GM18867 (cell line): ENCODE measurements around the gene OCIAD2.
"Not testable (repeated sequence)": the region's sequence is repeated elsewhere in the genome, so short reads cannot be mapped to it uniquely, and the experiment has no call there.

ENCODE experiments used
- ATAC-seq: cut with Tn5 transposase; IDR thresholded peaks from one replicate; pipeline ENCODE4 v1.9.1; 2021; ENCODE audit warnings: mild to moderate bottlenecking, moderate library complexity; ENCODE audit not compliant: unreplicated experiment

Gene OCIAD2

DNA sequence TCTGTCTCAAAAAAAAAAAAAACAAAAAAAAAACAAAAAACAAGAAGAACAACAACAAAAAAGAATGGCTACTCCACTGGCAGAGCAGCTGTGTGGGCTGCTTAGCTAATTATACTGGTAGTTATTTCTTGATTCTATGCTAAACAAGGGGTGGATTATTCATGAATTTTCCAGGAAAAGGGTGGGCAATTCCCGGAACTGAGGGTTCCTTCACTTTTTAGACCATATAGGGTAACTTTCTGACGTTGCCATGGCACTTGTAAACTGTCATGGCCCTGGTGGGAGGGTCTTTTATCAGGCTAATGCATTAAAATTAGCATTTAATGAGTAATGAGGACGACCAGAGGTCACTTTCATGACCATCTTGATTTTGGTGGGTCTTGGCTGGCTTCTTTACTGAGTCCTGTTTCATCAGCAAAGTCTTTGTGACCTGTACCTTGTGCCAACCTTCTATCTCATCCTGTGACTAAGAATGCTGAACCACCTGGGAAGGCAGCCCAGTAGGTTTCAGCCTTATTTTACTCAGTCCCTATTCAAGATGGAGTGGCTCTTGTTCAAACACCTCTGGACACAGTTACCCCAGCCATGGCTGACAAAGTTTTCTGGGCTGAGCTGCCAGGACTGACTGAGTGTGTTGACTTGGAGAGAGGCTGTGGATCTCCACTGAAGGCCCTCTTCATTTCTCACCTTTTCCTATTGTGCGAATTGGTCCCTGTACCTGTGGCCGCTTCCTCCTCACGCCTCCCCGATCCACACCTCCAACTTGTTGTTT lies 1.3 kb upstream of the OCIAD2 start:
- no peak for ATAC-seq

DNA sequence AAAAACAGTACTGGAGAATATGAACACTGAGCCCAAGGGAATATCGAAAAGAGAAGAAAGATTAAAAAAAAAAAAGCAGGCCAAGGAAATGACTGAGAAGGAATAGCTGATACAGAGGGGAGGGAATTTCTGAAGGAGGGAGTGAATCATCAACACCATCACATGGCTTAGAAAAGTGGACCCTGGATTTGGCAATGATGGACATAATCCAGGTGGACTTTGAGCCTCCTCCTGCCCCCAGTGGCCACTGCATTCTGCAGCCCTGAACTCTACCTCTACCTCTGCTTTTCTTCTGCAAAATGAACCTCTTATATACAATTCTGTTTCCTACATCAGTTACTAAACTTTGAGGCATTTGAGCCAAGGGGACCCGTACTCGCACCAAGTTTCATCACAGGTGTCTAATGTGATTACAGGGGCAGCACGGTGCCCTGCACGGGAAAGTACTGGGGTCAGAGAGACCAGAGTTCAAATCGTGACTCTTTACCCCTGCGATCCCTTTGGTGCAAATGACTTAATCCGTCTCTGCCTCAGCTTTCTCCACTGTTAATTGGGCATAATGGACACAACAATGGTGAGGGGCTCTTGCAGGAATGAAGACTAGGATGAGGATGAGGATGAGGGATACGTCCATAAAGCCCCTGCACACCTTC lies 1.1 kb downstream of the OCIAD2 start:
- ATAC-seq: no peak

DNA sequence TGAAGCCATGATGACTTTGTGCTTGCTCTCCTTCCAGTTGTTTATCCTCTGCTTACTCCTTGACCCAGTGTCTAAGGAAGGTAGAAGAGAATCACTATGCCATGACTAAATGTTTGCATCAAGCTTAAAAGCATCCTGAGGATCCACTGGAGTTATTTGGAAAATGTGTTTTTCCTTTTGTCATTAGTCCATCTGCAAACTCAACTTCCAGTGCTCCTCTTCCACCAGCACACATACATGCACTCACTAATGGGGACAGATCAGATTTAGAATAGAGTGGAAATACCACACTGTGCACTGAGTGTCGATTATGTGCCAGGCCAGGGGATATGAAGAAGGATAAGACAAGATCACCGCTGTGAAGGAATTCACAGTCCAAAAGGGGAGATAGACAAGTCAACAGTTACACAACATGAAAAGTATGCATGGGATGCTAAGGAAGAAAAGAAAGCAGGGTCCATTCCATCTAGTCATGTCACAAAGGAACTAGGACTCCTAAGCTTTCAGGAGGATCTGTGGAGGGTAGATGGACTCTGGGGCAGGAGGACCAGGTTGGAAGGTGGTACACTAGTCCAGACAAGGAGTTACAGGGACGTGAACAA lies 1.9 kb downstream of the OCIAD2 start:
- no peak for ATAC-seq

DNA sequence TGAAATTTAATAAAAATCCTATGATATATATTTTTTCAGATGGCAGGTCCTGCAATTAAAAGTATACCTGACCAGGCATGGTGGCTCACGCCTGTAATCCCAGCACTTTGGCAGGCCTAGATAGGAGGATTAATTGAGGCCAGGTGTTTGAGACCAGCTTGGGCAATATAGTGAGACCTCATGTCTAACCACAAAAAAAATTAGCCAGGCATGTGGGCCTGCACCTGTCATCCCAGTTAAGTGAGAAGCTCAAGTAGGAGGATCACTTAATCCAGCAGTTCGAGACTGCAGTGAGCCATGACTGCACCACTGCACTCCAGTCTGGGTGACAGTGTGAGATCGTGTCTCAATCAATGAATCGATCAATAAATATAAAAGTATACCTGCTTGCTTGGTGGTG lies 2.5 kb downstream of the OCIAD2 start:
- no peak for ATAC-seq

DNA sequence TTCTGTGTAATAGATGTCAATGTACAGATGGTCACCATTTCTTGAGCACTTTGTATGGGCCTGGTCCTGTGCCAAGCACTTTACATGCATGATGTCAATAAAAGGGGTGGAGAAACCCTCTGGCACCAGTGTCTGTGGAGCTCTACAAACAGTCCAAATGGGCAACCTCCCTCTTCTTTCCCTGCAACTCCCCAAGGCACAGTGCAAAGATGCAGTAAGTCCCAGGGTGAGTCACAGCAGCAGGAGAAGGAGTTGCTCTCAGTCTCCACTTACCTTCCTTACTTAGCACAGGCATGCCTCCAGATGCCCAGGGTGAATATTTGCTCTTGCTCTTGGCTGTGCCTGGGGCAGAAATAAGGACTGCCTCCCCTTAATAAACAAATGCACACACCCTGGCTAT lies 4.3 kb downstream of the OCIAD2 start:
- ATAC-seq: no peak

DNA sequence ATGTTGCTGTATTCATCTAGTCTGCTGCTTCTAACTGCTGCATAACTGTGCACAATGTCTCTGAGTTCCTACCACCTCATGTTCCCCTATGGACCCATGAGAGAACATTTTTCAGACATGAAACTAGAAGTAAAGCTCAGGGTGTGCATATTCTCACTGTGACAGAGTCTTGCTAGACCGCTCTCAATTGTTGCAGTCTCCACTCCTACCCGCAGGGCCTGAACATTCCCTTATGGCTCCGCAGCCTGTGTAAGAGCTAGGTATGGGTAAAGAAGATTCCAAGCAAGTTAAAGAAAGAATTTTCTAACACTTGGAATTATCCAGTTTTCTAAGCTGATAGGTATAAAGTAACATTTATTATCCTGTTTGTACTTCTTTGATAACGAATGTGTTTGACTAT lies 5.4 kb downstream of the OCIAD2 start:
- ATAC-seq: no peak

DNA sequence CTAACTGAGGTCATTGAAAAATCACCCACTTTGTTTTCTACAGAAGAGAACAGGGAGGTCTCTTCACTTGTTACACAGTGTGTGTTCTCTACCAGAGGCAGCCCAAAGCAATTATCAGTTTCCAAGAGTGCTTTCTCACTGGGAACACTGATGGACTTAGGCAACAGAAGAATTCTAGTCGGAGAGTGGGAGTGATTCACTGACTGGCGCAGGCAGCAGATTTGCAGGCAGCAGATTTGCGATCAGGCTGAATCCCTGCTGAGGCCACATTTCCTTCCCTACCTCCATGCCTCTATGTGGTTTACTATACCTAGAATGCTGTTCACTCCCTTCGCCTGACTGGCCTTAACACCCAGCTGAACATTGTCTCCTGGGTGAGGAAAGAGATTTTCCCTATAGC lies 6.6 kb downstream of the OCIAD2 start:
- ATAC-seq: no peak

DNA sequence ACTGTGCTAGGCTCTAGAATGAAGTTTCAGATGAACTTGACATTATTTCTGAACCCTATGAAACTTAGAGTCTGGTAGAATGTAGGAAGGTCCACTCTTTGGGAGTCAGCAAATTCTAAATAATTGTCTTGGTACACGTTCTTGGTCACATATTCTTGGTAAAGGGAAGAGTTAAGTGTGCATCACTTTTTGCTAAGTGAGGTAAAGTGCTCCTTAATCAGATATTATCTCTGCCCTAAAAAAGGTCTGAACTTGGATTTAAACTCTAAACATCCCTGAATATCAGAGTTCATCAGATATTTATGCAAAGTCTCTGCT lies 7.2 kb downstream of the OCIAD2 start:
- ATAC-seq: no peak

DNA sequence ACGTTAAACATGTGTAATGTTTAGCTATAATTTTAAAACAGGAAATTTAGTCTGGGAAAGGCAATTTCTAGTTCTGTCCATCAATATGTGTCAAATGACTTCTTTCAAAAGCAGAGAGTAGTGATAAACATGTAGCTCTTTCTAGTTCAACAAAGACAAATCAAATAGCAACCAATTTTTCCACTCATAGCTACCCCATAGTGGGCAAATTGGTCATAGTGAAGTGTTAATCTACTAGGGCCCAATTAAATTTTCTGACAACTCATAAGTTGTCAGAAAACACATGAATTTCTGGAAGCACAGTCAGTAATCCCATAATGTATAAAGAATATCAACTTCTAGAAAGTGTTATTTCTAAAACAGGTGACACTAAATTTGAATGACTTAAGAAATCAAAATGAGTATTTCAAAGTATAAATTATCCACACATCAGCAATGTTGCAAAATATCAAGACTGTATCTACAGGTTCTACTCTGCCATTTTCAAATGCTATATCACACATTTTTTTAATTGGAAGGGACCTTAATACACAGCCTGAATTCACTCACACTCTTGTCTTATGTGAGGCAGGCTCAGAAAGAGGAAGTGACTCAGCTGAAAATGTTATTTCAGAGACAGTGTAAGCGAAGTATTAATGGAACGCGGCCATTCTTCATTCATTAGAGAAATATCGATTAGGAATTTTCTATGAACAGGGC lies 7.7 kb downstream of the OCIAD2 start:
- no peak for ATAC-seq

DNA sequence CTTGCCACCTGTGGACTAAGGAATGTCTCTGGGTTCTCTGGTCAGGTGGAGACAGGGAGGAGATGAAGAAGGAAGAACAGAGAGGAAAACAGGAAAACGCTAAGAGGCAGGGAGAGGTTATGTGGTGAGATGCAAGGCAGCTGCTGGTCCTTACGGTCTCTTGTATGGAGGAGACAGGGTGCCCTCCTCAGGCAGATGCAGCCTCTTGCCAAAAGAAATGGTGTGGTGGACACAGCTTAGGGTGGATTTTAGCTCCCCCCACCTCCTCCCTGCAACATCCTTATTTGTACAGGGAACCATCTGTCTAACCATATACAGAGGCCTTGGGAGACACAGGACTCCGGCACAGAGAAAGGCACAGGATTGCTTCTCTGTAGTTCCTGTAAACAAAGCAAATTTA lies 9.7 kb downstream of the OCIAD2 start:
- no peak for ATAC-seq

DNA sequence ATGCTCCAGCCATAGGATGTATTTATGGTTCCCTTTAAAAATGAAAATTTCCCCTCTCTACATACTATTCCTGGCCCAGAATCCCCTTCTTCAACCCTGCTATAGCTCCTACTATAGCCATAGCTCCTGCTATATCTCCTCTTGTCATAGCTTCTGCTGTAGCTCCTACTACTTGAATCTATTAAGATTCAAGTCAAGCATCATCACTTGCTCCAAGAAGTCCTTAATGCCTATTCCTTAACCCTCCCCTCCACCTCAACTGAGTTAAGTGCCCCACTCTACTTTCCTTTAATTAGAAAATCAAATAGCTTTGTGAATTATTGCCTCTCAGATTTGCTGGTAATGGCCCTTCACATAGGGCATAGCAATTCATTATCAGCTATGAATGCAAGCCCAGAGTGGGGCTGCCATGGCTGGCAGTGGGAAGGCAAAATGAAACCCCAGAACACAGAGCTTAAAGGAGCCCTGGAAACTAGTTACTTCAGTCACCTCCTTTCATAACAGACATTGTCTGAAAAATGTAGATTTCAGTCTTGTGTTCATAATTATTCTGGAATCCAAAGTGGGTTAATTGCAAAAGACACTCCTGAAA lies 15.4 kb downstream of the OCIAD2 start:
- no peak for ATAC-seq

DNA sequence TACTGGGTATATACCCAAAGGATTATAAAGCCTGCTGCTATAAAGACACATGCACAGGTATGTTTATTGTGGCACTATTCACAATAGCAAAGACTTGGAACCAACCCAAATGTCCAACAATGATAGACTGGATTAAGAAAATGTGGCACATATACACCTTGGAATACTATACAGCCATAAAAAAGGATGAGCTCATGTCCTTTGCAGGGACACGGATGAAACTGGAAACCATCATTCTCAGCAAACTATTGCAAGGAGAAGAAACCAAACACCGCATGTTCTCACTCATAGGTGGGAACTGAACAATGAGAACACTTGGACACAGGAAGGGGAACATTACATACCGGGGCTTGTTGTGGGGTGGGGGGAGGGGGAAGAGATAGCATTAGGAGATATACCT lies 16.8 kb downstream of the OCIAD2 start:
- not testable (repeated sequence) for ATAC-seq

DNA sequence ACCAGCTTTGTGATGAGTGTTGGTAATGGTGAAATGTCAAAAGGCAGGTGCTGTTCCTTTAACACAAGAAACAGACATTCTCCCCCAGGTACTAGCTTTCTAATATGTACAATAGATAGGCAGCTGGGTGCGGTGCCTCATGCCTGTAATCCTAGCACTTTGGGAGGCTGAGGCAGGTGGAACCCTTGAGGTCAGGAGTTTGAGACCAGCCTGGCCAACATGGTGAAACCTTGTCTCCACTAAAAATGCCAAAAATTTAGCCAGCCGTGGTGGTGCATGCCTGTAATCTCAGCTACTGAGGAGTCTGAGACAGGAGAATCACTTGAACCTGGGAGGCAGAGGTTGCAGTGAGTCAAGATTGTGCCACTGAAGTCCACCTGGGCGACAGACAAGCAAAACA lies 24.9 kb downstream of the OCIAD2 start:
- ATAC-seq: not testable (repeated sequence)

DNA sequence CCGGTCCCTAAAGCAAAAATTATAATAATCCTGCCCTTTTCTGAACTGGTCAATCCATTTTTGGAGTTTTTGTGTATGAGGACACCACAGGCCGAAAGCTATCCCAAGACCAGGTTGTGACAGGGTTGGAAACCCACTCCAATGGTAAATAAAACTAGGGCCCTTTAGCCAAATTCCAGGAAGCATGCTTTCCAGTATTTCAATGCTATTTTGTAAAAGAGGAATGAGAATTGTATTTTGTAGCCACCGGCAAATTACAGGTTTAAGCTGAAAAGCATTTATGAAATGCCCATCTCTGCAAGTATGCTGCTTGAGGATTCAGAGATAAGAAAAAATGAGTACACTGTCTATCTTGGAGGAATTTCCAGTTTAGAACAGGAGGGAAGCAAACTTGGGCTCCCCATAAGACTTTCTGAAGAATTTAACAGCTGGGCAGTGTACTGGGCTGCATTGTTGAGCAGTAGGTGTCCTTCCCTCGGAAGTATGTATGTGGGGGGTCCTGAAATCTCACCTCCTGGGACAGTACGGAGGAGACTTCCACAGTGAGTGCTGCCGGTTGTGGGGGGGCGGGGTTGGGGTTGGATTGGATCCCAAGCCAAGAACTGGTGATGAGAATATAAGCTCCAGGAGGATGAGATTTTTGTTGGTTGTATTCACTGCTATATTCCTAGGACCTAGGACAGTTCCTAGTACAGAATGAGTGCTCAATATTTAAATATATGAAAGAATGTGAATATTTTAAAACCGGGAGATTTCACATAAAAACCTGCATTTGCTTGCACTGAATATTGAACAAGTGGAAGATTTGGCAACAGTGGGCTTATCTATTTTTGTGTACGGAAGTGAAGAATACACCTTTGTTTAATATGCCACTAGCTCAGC lies 26.8 kb downstream of the OCIAD2 start:
- ATAC-seq: no peak

DNA sequence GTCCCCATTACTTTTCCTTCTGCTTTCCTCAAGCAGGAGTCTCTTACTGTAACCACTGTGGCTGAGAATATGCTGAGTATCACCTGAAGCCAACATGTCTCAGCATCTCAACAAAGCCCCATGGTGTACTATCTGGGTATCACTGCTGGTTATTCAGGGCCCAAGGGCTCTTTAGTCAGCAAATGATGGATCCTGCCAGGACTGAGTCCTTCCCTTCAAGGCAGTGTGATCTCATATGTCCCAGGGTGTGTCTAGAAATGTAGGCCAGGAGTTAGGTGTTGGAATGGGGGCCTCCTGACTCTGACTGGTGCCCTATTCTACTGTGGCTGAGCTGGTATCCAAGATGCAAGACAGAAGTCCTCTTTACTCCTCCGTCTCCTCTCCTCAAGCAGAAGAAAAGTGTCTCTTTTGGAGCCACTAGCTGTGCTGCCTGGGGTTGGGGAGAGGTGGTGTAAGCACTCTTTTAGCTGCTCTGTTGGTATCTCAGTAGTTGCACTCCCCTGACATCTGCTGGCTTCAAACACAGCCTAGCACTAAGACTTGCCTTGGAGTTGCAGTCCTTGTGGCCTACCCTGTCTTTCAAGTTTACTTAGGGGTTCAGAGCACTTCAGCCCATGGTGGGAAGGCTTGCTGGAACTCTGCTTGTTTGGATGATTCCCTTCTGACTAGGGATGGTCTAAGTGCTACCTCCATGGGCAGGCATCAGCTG lies 28.6 kb downstream of the OCIAD2 start:
- no peak for ATAC-seq

DNA sequence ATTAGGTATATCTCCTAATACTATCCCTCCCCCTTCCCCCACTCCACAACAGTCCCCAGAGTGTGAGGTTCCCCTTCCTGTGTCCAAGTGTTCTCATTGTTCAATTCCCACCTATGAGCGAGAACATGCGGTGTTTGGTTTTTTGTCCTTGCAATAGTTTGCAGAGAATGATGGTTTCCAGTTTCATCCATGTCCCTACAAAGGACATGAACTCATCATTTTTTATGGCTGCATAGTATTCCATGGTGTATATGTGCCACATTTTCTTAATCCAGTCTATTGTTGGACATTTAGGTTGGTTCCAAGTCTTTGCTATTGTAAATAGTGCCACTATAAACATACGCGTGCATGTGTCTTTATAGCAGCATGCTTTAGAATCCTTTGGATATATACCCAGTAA lies 41.9 kb downstream of the OCIAD2 start:
- not testable (repeated sequence) for ATAC-seq

DNA sequence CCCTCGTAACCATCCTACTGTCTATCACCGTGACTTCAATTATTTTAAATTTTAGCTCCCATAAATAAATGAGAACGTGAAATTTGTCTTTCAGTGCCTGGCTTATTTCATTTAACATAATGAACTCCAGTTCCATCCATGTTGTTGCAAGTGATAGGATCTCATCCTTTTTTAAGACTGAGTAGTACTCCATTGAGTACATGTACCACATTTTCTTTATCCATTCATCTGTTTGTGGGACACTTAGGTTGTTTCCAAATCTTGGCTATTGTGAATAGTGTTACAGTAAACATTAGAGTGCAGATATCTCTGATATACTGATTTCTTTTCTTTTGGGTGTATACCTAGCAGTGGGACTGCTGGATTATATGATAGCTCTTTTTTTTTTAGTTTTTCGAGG lies 42.8 kb downstream of the OCIAD2 start:
- ATAC-seq: no peak

DNA sequence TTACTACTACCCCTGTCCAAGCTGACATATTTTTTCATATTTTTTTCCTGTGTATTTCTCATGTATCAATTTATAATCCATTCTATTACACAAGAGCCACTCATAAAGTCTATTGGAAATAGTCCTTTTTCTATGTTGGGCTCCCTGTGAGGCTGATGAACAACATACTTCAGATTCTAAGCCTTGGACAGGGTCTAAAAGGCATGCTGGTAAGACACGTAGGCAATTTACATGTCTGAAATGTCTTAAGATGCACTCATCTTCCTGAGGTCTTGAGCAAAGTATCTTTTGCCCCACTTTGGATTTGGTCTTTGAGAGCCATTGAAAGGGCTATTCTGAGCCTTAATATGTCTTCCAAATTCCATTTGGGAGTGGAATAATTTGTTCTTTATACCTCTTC lies 43.9 kb downstream of the OCIAD2 start:
- no peak for ATAC-seq

DNA sequence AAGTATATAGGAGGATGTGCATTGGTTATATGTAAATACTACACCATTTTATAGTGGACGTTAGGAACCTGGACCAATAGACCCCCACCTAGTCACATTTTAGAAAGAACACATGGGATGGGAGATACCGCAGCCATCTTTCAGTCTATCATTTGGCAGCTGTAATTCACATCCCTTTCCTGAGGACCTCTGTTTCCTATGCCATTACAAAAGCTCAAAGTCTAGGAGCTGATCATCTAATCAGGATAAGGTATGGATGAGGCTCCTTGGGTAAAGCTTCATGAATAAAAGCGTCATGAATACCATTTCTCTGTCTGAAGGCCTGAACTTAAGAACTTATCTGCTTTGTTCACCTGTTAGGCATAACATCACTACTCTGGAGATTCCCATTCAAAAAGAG lies 44.5 kb downstream of the OCIAD2 start:
- no peak for ATAC-seq

DNA sequence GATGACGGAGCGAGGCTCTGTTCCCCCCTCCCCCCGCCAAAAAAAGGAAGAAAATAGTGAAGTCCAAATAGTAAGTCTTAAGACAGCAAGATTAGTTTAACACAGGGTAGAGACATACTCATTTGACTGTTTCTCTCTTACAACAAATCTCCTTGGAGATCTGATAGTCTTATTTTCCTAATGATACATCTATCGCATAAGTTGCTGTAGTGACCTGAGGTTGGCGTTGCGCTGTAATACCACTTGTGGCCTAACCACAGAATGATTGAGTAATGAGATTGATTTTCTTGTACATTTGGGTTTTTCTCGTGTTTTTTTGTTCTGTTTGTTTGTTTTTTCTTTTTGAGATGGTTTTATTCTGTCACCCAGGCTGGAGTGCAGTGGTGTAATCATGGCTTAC lies 48.4 kb downstream of the OCIAD2 start:
- ATAC-seq: no peak
